ENCODE measurements around the gene CTNNA2.

Gene CTNNA2

DNA sequence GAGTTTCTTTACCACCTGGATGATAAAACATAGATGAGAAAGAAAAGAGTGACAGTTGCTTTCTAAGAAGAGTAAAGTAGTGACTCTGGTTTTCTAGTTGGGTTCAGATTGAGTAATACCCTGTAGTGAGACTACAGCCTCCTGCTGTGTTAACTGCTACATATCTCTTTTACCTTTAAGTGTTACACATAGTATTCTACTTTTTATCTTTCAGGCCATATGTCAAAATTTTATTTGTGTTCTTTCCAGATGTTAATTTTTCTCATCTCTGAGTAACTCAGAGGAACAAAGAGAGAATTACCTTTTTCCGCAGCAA is 348.2 kb downstream of the CTNNA2 start:
- H3K4me3 ChIP-seq (ENCODE audit: low read depth, low read length) = no peak overlapping the region
- H3K4me1 ChIP-seq (ENCODE audit: control insufficient read depth, insufficient read depth, low read length) = peaks cover 7% of the 10 kb centered on the region
- no peak overlapping the region for H3K9ac ChIP-seq (ENCODE audit: low read depth, low read length)
- H3K36me3 ChIP-seq (ENCODE audit: control insufficient read depth, insufficient read depth, low read length) = no peaks in the 10 kb centered on the region
- no peaks in the 10 kb centered on the region for H3K27me3 ChIP-seq (ENCODE audit: control insufficient read depth, insufficient read depth, low read length)
- H3K9me3 ChIP-seq (ENCODE audit: control insufficient read depth, insufficient read depth, low read length) = no peaks in the 10 kb centered on the region

DNA sequence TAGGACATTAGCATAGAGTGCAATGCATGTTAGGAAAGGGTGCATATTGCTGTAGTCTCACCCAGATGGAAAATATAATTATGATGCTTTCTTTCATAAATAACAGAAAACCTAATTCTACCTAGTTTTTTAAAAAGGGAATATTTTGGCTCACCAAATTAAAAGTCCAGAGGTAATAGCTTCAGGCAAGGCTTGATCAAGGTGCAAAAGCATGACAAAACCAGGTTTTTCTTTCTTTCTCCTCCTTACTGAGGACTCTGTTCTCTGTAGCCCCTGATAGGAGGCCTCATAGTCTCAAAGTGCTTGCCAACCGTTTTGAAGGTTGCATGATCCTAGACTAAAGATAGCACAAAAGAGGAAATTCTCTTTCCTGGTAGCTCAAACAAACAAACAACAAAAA is 349.9 kb downstream of the CTNNA2 start:
- H3K4me3 ChIP-seq (ENCODE audit: low read depth, low read length) = no peak overlapping the region
- no peaks in the 10 kb centered on the region for H3K27me3 ChIP-seq (ENCODE audit: control insufficient read depth, insufficient read depth, low read length)
- peaks cover 7% of the 10 kb centered on the region for H3K4me1 ChIP-seq (ENCODE audit: control insufficient read depth, insufficient read depth, low read length)
- H3K9me3 ChIP-seq (ENCODE audit: control insufficient read depth, insufficient read depth, low read length) = no peaks in the 10 kb centered on the region
- H3K36me3 ChIP-seq (ENCODE audit: control insufficient read depth, insufficient read depth, low read length) = no peaks in the 10 kb centered on the region
- H3K9ac ChIP-seq (ENCODE audit: low read depth, low read length) = no peak overlapping the region

DNA sequence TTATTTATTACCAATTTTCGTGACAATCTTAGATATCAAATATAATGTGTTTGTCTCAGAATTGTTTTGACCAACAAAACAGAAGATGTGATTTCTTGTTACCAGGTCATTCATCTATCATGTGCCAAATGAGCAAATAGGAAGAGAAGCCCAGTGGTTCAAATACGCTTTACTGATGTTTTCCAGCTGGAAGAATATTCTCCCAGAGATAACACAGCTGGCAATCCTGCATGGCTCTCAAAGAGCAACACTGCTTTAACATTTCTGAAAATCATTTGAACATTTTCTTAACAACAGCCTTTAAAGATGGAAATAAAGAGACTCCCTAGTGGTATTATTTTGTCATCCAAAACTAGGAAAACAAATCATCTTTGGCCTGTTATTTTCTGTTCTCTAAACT is 359.8 kb downstream of the CTNNA2 start:
- Histone ChIP-seq H3K9ac (ENCODE audit: low read depth, low read length) (no peak overlapping the region), H3K4me1 (ENCODE audit: control insufficient read depth, insufficient read depth, low read length) (no peaks in the 10 kb centered on the region), H3K36me3 (ENCODE audit: control insufficient read depth, insufficient read depth, low read length) (no peaks in the 10 kb centered on the region), H3K27me3 (ENCODE audit: control insufficient read depth, insufficient read depth, low read length) (no peaks in the 10 kb centered on the region), H3K9me3 (ENCODE audit: control insufficient read depth, insufficient read depth, low read length) (no peaks in the 10 kb centered on the region), H3K4me3 (ENCODE audit: low read depth, low read length) (no peak overlapping the region)

DNA sequence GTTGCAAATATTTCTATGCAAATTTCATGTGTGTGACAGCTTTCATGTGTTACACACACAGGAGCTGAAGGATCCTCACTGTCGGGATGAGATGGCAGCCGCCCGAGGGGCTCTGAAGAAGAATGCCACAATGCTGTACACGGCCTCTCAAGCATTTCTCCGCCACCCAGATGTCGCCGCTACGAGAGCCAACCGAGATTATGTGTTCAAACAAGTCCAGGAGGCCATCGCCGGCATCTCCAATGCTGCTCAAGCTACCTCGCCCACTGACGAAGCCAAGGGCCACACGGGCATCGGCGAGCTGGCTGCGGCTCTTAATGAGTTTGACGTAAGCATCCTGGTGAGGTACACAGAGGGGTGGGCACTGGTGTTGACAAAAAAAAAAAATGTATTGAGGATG is 361.2 kb downstream of the CTNNA2 start:
- Histone ChIP-seq H3K9me3 (ENCODE audit: control insufficient read depth, insufficient read depth, low read length) (no peaks in the 10 kb centered on the region), H3K4me1 (ENCODE audit: control insufficient read depth, insufficient read depth, low read length) (no peaks in the 10 kb centered on the region), H3K9ac (ENCODE audit: low read depth, low read length) (no peak overlapping the region), H3K27me3 (ENCODE audit: control insufficient read depth, insufficient read depth, low read length) (no peaks in the 10 kb centered on the region), H3K4me3 (ENCODE audit: low read depth, low read length) (no peak overlapping the region), H3K36me3 (ENCODE audit: control insufficient read depth, insufficient read depth, low read length) (no peaks in the 10 kb centered on the region)

DNA sequence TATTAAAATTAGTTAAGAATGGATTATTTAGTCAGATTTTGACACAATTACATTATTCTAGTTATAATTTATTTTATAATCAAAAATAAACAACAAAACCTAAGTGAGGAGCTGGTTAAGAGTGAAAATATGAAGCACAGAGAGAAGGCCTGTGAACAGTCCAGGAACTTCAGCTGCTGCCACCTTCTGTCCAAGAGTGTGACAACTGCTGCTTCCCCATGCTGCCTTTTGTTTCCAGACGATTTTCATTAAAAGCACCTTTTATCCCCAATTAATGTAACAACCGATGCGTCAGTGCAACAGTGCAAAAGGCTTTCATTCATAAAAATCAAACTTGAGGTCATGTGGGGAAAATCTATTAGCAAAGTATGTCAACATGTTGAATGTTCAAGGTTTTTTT is 363.6 kb downstream of the CTNNA2 start:
- no peaks in the 10 kb centered on the region for H3K36me3 ChIP-seq (ENCODE audit: control insufficient read depth, insufficient read depth, low read length)
- H3K9ac ChIP-seq (ENCODE audit: low read depth, low read length) = no peak overlapping the region
- H3K4me1 ChIP-seq (ENCODE audit: control insufficient read depth, insufficient read depth, low read length) = no peaks in the 10 kb centered on the region
- H3K27me3 ChIP-seq (ENCODE audit: control insufficient read depth, insufficient read depth, low read length) = no peaks in the 10 kb centered on the region
- H3K4me3 ChIP-seq (ENCODE audit: low read depth, low read length) = no peak overlapping the region
- no peaks in the 10 kb centered on the region for H3K9me3 ChIP-seq (ENCODE audit: control insufficient read depth, insufficient read depth, low read length)

DNA sequence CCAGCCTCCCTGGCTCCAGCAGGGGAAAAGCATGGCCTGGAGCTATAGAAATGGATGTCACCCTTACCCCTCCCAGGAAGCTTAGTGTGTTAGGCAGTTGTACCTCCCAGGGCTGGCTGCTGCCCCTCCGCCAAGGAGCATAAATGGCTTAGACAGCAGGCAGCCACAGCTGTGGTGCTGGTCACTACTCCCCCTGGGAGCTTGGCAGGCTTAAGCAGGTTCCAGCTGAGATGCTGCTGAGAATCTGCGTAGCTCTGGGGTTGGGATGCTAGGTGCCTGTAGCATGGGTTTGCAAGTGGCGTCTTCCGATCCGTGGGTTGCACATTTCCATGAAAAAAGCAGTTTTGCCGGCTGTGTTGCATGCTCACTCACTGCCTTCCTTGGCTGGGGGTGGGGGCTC is 369.7 kb downstream of the CTNNA2 start:
- H3K9me3 ChIP-seq (ENCODE audit: control insufficient read depth, insufficient read depth, low read length) = no peaks in the 10 kb centered on the region
- no peaks in the 10 kb centered on the region for H3K27me3 ChIP-seq (ENCODE audit: control insufficient read depth, insufficient read depth, low read length)
- no peaks in the 10 kb centered on the region for H3K36me3 ChIP-seq (ENCODE audit: control insufficient read depth, insufficient read depth, low read length)
- H3K9ac ChIP-seq (ENCODE audit: low read depth, low read length) = no peak overlapping the region
- peaks cover 7% of the 10 kb centered on the region for H3K4me1 ChIP-seq (ENCODE audit: control insufficient read depth, insufficient read depth, low read length)
- peak overlapping the region; percentile 30 for H3K4me3 ChIP-seq (ENCODE audit: low read depth, low read length)

DNA sequence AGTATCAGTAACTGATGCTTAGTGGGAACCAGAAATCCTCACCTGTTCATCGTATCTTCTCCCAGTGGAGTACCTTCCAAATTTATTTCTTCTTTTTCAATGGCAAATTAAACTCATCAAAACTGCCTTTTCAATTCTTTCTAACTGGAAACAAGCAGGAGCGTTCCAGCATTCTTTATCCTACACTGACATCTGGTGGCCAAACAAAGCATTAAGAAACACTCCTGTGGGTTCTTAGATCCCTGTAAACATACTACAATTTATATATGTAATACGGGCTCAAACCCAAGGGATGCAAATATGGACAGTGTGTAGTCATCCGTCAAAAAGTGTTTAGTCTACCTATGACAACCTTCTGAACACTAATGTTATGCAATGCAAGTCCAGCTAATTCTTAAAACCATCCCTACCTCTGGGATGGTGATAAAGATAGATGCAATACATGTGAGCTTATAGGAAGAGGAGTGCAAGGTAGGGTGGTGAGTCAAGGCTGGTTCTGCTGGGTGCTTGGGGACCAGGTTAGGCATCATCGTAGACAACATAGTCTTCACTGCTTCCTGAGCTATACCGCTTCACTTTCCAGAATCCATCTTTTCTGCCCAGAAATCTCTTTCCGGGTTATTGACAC is 375.0 kb downstream of the CTNNA2 start:
- H3K36me3 ChIP-seq (ENCODE audit: control insufficient read depth, insufficient read depth, low read length) = no peaks in the 10 kb centered on the region
- H3K27me3 ChIP-seq (ENCODE audit: control insufficient read depth, insufficient read depth, low read length) = no peaks in the 10 kb centered on the region
- H3K4me3 ChIP-seq (ENCODE audit: low read depth, low read length) = no peak overlapping the region
- H3K9ac ChIP-seq (ENCODE audit: low read depth, low read length) = no peak overlapping the region
- peaks cover 2% of the 10 kb centered on the region for H3K4me1 ChIP-seq (ENCODE audit: control insufficient read depth, insufficient read depth, low read length)
- H3K9me3 ChIP-seq (ENCODE audit: control insufficient read depth, insufficient read depth, low read length) = no peaks in the 10 kb centered on the region

DNA sequence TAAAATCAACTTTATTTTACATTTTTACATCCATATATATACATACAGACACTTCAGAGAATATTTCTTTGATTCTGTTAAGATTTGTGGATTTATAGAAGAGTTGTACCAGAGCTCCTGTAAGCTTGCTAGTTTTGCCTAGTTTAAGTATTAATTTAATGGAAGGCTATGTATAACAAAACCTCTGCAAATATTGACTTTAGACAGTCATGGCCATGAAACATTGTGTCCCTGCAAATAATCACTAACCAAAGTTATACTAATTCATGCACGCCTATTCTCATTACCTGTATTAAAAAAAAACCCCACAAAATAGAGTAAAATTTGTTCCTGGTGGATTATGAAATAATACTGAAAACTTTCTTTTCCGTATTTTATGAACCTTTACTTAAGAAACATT is 379.3 kb downstream of the CTNNA2 start:
- Histone ChIP-seq H3K4me1 (ENCODE audit: control insufficient read depth, insufficient read depth, low read length) (no peaks in the 10 kb centered on the region), H3K4me3 (ENCODE audit: low read depth, low read length) (no peak overlapping the region), H3K27me3 (ENCODE audit: control insufficient read depth, insufficient read depth, low read length) (no peaks in the 10 kb centered on the region), H3K9ac (ENCODE audit: low read depth, low read length) (no peak overlapping the region), H3K9me3 (ENCODE audit: control insufficient read depth, insufficient read depth, low read length) (no peaks in the 10 kb centered on the region), H3K36me3 (ENCODE audit: control insufficient read depth, insufficient read depth, low read length) (no peaks in the 10 kb centered on the region)

DNA sequence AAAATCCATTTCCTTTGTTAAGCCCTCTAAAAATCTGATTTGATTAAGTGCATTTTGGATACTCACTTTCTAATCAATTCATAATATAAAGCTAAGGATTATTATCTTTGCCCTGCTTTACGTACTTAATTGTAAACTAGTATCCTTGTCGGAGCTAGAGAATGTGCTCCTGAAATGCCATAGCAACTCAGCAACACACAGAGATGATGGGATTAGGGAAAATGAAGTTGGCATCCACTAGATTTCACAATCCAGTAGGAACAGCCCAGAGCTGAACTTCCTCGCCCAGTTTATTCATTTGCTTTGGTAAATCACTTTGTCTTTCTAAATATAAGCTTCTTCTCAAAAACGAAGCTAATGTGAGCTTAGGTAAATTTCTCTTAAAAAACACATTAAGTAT is 386.3 kb downstream of the CTNNA2 start:
- H3K9ac ChIP-seq (ENCODE audit: low read depth, low read length) = no peak overlapping the region
- no peak overlapping the region for H3K4me3 ChIP-seq (ENCODE audit: low read depth, low read length)
- no peaks in the 10 kb centered on the region for H3K36me3 ChIP-seq (ENCODE audit: control insufficient read depth, insufficient read depth, low read length)
- H3K9me3 ChIP-seq (ENCODE audit: control insufficient read depth, insufficient read depth, low read length) = no peaks in the 10 kb centered on the region
- no peaks in the 10 kb centered on the region for H3K27me3 ChIP-seq (ENCODE audit: control insufficient read depth, insufficient read depth, low read length)
- H3K4me1 ChIP-seq (ENCODE audit: control insufficient read depth, insufficient read depth, low read length) = no peaks in the 10 kb centered on the region

DNA sequence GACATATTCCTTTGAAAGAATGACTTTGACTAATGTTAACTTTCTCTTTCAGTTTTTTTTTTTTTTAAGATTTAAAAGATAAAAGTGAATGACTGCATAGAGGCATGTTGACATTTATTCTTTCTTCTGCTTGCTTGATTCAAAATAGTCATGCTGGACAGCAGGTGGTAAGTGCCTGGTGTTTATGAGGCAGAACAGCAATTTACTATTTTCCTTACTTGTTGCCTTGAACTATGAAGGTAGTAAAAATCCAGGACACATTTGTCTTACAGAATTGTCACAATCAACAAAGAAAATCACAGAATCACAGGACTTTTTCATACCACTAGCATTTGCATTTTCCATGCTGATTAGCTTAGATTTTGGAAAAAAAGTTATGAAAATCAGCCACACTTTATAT is 388.3 kb downstream of the CTNNA2 start:
- Histone ChIP-seq H3K36me3 (ENCODE audit: control insufficient read depth, insufficient read depth, low read length) (no peaks in the 10 kb centered on the region), H3K9ac (ENCODE audit: low read depth, low read length) (no peak overlapping the region), H3K9me3 (ENCODE audit: control insufficient read depth, insufficient read depth, low read length) (no peaks in the 10 kb centered on the region), H3K4me3 (ENCODE audit: low read depth, low read length) (no peak overlapping the region), H3K4me1 (ENCODE audit: control insufficient read depth, insufficient read depth, low read length) (no peaks in the 10 kb centered on the region), H3K27me3 (ENCODE audit: control insufficient read depth, insufficient read depth, low read length) (no peaks in the 10 kb centered on the region)

DNA sequence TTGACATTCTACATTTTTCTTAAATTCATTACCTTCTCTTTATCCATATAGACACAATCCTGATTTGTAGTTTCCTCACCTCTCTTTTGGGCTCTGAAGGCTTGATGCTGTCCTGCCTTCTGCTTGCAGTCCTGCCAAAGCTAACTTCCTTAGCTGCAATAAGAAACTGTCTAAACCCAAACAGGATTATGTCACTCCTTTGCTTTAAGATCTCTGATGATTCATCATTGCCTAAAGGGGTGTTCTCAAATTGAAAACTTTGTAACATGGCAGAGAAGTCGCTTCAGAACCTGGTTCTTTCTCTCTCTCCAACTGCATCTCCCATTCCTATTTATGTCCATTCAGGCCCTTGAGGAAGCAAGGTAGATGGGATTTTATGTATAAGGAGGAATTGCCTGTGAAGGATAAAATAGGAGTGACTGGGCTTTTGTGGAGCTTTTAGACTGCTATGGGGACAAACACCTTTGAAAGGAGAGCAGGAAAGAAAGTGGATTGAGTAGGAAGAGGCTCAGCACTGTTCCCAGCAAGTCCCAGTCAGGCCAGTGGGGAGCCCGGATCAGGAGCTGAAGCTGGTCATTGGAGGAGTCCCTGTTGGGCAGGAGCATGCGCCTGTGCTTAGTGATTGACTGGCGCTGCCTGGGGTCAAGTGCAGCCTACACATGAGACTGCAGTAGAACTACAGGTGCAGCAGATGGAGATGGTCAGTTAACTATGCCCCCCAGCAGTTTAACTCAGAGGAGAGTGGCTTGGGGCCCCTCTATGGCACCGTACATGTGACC is 390.6 kb downstream of the CTNNA2 start:
- H3K4me1 ChIP-seq (ENCODE audit: control insufficient read depth, insufficient read depth, low read length) = no peaks in the 10 kb centered on the region
- no peaks in the 10 kb centered on the region for H3K27me3 ChIP-seq (ENCODE audit: control insufficient read depth, insufficient read depth, low read length)
- H3K9me3 ChIP-seq (ENCODE audit: control insufficient read depth, insufficient read depth, low read length) = no peaks in the 10 kb centered on the region
- no peaks in the 10 kb centered on the region for H3K36me3 ChIP-seq (ENCODE audit: control insufficient read depth, insufficient read depth, low read length)
- no peak overlapping the region for H3K4me3 ChIP-seq (ENCODE audit: low read depth, low read length)
- H3K9ac ChIP-seq (ENCODE audit: low read depth, low read length) = no peak overlapping the region

DNA sequence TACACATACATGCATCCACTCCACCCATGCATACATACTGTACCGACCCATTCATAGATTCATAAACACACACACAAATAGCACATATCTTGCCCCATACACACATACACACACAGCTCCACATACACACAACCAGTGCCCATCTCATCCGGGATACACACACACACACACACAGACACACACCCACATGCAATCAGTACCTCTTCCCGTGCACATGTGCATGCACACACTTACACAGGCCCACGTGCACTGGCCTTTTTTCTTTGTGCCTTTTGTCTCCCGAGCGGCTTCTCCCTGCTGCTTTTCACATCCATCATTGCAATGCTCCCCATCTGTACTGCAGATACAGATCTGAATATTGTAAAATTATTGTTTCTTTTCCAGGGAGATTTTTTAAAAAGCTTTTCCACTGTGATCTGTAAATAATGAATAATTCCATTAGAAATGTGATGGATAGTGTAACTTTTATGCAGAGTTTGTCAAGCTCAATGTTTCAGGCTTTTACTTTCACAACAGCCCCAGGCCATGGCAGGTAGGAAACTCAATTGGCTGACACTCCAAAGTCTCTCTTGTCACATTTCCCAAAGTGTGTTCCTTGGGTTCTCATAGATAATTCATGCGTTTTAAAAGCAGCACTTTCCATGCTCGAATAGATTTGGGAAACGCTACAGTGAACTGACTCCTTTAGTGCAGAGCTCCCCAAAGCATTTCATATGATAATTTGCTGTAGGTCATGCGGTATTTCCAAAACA is 393.5 kb downstream of the CTNNA2 start:
- Histone ChIP-seq H3K36me3 (ENCODE audit: control insufficient read depth, insufficient read depth, low read length) (no peaks in the 10 kb centered on the region), H3K4me3 (ENCODE audit: low read depth, low read length) (no peak overlapping the region), H3K27me3 (ENCODE audit: control insufficient read depth, insufficient read depth, low read length) (no peaks in the 10 kb centered on the region), H3K9me3 (ENCODE audit: control insufficient read depth, insufficient read depth, low read length) (no peaks in the 10 kb centered on the region), H3K4me1 (ENCODE audit: control insufficient read depth, insufficient read depth, low read length) (no peaks in the 10 kb centered on the region), H3K9ac (ENCODE audit: low read depth, low read length) (no peak overlapping the region)
